Muscle layer of colon (tissue), 2 donors: ENCODE results near the gene INCA1.

ENCODE experiments used
- H3K27ac ChIP-seq: one replicate; pipeline ENCODE4 v1.7.0; 2013; ENCODE audit warnings: low read depth, mild to moderate bottlenecking, low read length, moderate library complexity
- H3K27me3 ChIP-seq, 2 donors: one replicate each; pipeline ENCODE4 v1.7.0; 2013; ENCODE audit warnings: low read length in 2 of 2, mild to moderate bottlenecking in 2 of 2; ENCODE audit not compliant: insufficient read depth in 2 of 2, control insufficient read depth in 1 of 2
- H3K36me3 ChIP-seq: one replicate; pipeline ENCODE4 v1.7.0; 2013; ENCODE audit warnings: mild to moderate bottlenecking, low read length; ENCODE audit not compliant: insufficient read depth
- H3K4me1 ChIP-seq: one replicate; pipeline ENCODE4 v1.7.0; 2013; ENCODE audit warnings: mild to moderate bottlenecking, low read length; ENCODE audit not compliant: insufficient read depth
- H3K4me3 ChIP-seq, 2 donors: one replicate each; pipeline ENCODE4 v1.7.0; 2013; ENCODE audit warnings: low read length in 2 of 2, low read depth in 1 of 2, mild to moderate bottlenecking in 1 of 2, moderate library complexity in 1 of 2
- H3K9ac ChIP-seq: one replicate; pipeline ENCODE4 v1.7.0; 2013; ENCODE audit warnings: low read length
- H3K9me3 ChIP-seq: one replicate; pipeline ENCODE4 v1.7.0; 2013; ENCODE audit warnings: mild to moderate bottlenecking, low read length
- donor health status: abdominal sarcoma.
- donor health status: Adenocarcinoma of cecum.

The INCA1 gene

DNA sequence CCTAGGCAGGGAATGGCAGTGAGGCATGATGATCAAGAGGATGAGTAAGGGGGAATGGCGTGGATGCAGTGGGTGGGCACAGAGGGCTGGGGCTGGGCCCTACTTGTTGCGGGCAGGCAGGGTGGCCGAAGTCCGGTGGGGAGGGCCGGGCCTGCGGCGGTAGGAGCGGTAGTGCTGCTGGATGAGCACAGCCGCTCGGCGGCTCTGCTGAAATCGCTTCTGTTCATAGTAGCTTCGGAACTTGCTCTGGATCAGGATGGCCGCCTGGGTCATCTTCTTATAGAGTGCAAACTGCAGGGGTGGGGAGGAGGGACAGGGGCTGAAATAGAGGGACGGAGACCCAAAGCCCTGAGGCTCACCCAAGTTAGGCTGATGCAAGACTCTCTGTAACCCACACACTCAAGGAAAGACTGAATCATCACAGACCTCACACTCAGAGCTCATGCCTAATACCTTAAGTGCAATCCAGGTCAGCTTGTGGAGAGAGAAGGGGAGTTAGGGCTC, 28.2 kb downstream of the INCA1 start:
- Histone ChIP-seq H3K27ac (peak overlapping the region; percentile 95), H3K4me3 (peak overlapping the region; percentile 8 to 87), H3K9me3 (no peaks in the 10 kb centered on the region), H3K27me3 (no peaks in the 10 kb centered on the region), H3K9ac (peak overlapping the region; percentile 67), H3K4me1 (peaks cover 32% of the 10 kb centered on the region), H3K36me3 (peaks cover 44% of the 10 kb centered on the region)

DNA sequence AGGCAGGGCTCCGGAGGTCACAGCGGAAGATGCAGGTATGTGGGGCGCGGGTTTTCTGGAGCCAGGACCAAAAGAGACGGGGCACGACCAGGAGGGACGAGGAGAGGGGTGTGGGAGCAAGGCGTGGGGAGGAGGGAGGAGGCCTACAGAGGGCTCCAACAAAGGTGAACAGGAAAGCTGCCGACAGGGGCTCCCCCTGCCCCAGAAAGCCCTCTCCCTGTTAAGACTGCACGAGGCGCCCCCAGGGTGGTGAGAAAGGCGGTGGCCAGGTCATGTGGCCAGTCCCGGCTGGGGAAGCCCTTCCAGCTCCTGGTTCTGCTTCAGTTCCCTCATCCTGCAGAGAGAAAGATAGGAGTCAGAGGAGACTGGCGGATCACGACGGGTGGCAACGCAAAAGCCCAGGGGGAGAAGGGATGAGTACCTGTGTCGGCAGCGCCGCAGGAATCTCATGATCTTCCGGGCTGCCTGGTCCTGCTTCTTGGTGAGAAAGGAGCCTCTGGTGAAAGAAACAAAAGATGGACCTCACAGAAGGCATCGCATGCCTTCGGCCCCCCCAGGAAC, 28.8 kb downstream of the INCA1 start:
- Histone ChIP-seq H3K27ac (peak overlapping the region; percentile 95), H3K9me3 (no peaks in the 10 kb centered on the region), H3K27me3 (no peaks in the 10 kb centered on the region), H3K9ac (peak overlapping the region; percentile 67), H3K4me3 (peak overlapping the region; percentile 66 to 87), H3K4me1 (peaks cover 32% of the 10 kb centered on the region), H3K36me3 (peaks cover 38% of the 10 kb centered on the region)

DNA sequence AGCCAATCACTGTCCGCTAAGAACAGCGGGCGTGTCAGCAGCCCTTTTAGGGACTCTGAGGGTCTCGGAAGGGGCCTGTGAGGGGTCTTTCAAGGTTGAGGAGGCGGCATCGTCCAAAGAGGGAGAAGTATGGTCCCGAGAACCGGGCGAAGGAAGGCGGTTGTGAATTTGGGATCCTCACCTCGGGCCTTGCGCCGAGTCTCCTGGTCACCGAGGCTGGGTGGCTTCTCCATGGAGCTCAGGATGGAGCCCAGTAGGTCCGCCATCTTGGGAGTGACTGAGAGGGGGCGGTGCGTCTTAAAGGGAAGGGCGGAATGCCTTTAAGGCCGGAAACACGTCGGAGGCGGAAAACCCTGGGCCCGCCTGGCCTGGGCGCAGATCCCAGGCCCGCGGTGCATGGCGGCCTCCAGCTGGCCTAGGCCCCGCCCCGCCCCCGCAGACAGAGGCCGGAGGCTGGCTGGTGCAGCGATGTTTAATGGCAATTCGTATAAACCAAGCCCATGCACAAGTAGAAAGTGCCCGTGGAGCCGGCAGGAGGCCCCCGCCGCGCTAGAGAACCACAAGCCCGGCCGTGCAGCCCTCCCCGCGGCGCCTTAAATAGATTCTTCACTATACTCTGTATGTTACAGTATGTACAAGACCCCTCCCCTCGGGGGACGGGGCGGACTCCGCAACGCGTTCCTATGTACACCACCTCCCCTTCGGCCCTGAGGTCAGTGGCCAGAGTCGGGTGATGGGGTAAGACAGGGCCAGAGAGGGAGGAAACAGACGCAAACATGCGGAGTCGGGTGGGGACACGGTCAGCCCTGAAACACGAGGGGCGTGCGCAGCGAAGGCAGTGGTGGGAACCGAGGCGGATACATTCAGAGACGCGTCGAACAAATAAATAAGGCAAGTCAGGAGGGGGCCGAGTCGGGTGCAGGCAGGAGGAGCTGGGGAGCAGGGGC, 29.5 kb downstream of the INCA1 start, which contains the start of gene SPAG7:
TSS of gene SPAG7 (minus strand) at position 279 of the 947 bp plus-strand sequence. CDS start at position 266, 13 bp downstream.
- peaks cover 31% of the 10 kb centered on the region for H3K36me3 ChIP-seq
- H3K27ac ChIP-seq: peak within 1 kb of the TSS; percentile 99
- H3K9me3 ChIP-seq: no peaks in the 10 kb centered on the region
- peak within 1 kb of the TSS; percentile 66 to 87 for H3K4me3 ChIP-seq
- peaks cover 32% of the 10 kb centered on the region for H3K4me1 ChIP-seq
- H3K9ac ChIP-seq: peak within 1 kb of the TSS; percentile 80
- H3K27me3 ChIP-seq: no peaks in the 10 kb centered on the region

DNA sequence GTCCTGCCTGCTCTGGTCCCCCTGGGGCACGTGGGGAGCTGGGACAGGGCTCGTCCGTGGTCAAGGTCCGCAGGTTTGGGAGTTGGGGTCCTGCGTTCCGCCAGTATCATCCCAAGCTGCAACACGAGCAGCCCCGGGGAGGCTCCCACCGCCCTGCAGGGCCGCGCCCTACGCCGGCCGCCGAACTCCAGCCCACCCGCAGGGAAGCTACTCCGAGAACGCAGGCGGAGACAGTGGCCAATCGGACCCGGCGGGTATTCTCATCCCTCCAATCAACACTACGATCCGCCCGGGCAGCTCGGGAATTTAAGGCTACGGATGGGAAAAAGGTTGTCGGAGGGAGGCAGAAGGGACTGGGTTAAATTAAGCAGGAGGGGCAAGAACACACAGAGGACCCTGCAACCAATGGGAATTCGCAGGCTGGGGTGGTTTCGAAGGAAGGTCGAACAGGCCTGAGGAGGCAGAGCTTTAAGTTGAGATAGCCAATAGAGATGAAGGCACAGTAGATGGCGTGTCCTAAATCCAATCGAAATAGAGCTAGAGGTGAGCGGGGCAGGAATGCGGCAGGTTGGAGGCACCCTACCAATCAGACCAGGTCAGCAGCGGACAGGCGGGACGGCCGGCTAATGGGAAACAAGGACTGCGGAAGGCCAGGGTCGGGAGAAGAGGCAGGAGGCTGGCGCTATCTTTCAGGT, 30.3 kb downstream of the INCA1 start:
- Histone ChIP-seq H3K9me3 (no peaks in the 10 kb centered on the region), H3K4me1 (peaks cover 32% of the 10 kb centered on the region), H3K27ac (peak overlapping the region; percentile 99), H3K4me3 (peak overlapping the region; percentile 45 to 87), H3K27me3 (no peaks in the 10 kb centered on the region), H3K36me3 (peaks cover 23% of the 10 kb centered on the region), H3K9ac (peak overlapping the region; percentile 80)

DNA sequence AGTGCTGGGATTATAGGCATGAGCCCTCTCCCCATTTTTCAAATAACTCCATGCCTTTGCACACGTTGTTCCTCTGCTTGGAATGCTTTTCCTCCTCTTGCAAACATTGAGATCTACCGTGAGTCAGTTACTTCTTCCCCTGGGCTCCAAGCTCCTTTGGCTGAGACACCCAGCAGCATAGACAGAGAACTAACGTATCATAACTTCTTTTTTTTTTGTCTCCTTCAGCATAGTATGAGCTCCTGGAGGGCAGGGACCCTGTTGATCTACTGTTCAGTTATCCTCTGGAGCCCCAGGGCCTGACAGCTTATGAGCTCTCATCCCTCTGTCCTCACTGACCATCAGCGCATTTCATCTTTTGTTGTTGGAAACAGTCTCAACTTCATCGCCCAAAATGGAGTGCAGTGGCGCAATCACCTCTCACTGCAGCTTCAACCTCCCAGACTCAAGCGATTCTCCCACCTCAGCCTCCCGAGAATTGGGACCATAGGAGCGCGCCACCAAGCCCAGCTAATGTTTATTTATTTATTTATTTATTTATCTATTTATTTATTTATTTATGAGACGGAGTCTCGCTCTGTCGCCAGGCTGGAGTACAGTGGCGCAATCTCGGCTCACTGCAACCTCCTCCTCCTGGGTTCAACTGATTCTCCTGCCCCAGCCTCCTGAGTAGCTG, 31.9 kb downstream of the INCA1 start:
- H3K4me3 ChIP-seq: no peak overlapping the region
- no peaks in the 10 kb centered on the region for H3K27me3 ChIP-seq
- H3K9ac ChIP-seq: no peak overlapping the region
- H3K4me1 ChIP-seq: peaks cover 32% of the 10 kb centered on the region
- peaks cover 20% of the 10 kb centered on the region for H3K36me3 ChIP-seq
- no peaks in the 10 kb centered on the region for H3K9me3 ChIP-seq
- H3K27ac ChIP-seq: no peak overlapping the region

DNA sequence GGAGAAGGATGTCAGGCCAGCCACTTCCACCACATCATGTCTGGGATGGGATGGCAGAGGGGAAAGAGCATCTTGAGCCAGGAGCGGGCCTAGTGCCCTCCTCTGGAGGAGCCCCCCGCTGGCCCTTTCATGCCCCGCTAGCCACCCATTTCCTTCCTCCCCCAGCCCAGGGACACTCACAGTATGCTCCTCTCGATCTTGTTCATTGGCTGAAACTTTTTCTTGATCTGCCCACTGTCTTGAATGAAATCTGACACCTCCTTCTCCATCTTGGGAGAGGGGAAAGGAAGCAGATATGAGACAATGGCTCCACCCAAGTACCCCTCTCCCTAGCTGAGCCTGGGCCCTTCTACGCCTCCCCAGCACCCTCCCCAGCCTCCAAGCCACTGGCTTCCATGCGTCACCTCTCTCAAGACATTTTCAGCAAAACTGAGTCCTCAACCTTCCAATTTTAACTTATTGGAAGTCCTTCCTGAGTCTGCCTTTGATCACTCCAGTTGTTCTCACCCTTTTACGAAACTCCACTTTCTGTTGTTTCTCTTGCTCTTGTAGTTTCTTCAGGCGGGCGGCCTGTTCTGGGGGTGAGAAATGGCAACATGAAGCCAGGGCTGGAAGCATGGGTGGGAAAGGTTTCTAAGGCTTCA, 36.9 kb downstream of the INCA1 start:
- Histone ChIP-seq H3K27ac (no peak overlapping the region), H3K36me3 (peaks cover 26% of the 10 kb centered on the region), H3K4me3 (no peak overlapping the region), H3K4me1 (peaks cover 3% of the 10 kb centered on the region), H3K27me3 (no peaks in the 10 kb centered on the region), H3K9me3 (no peaks in the 10 kb centered on the region), H3K9ac (no peak overlapping the region)

DNA sequence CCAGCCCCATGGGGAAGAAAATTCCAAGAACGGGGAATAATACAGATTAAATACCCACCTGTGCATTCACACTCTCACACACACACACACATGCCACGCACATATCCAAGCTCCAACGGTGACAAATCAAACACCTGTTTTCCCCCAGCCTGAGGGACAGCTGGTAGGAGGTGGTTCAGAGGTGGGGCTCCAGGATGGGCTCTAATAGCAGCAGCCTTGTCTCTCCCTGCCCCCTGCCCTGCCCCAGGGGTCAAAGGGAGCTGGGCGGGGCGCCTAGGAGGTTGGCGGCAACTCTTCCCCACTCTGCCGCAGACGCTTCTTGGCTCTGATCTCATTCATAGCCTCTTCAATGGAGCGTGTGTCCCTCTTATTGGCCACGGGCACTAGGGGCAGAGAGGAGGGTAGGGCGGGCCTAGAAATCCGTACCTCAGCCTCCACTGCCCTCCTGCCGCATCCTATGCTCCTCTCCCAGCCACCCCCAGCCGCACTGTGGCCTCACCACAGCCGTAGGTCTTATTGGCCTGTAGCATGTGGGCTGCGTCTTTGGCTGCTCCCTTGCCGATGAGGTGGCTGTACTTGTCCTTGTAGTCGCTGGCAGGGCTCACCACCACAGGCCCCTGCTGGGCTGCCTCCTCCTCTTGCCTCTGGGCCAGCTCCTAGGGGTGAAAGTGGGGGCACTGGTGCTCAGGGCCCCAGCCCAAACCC, 37.9 kb downstream of the INCA1 start:
- no peaks in the 10 kb centered on the region for H3K9me3 ChIP-seq
- no peaks in the 10 kb centered on the region for H3K4me1 ChIP-seq
- no peaks in the 10 kb centered on the region for H3K27me3 ChIP-seq
- no peak overlapping the region for H3K4me3 ChIP-seq
- H3K36me3 ChIP-seq: peaks cover 26% of the 10 kb centered on the region
- no peak overlapping the region for H3K9ac ChIP-seq
- H3K27ac ChIP-seq: no peak overlapping the region

DNA sequence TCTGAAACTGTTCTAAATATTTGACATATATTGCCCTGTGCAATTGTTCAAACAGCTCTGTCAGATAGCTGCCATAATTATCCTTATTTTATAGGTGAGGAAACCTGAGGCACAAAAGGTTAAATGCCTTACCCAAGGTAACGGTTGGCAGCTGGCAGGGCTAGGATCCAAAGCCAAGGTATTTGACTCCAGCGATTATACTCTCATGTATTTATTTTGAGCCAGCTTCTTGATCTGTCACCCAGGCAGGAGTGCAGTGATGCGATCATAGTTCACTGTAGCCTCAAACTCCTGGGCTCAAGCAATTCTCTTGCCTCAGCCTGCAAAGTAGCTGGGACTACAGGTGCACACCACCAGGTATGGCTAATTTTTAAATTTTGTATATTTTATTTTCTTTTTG, 39.2 kb downstream of the INCA1 start:
- Histone ChIP-seq H3K4me1 (no peaks in the 10 kb centered on the region), H3K27me3 (no peaks in the 10 kb centered on the region), H3K9ac (no peak overlapping the region), H3K36me3 (peaks cover 26% of the 10 kb centered on the region), H3K27ac (no peak overlapping the region), H3K4me3 (no peak overlapping the region), H3K9me3 (no peaks in the 10 kb centered on the region)

DNA sequence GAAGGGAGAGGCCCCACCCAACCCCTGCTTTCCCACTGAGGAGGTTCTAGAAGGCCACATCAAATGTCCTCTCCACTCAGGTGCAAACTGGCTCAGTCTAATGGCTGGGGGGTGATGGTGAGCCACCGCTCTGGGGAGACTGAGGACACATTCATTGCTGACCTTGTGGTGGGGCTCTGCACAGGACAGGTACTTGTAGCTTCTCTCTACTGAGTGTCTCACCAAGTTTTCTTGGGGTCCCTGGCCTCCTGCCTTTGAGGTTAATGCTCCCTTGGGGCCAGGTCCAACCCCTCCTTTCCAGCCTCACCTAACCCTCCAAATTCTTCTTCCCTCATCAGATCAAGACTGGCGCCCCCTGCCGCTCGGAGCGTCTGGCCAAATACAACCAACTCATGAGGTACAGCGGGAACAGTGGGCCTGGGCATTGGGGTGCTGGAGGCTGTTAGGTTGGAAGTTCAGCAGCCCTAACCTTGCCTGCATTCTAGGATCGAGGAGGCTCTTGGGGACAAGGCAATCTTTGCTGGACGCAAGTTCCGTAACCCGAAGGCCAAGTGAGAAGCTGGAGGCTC, 40.7 kb downstream of the INCA1 start:
- Histone ChIP-seq H3K4me3 (no peak overlapping the region), H3K27me3 (no peaks in the 10 kb centered on the region), H3K36me3 (peaks cover 26% of the 10 kb centered on the region), H3K27ac (no peak overlapping the region), H3K4me1 (no peaks in the 10 kb centered on the region), H3K9ac (no peak overlapping the region), H3K9me3 (no peaks in the 10 kb centered on the region)

DNA sequence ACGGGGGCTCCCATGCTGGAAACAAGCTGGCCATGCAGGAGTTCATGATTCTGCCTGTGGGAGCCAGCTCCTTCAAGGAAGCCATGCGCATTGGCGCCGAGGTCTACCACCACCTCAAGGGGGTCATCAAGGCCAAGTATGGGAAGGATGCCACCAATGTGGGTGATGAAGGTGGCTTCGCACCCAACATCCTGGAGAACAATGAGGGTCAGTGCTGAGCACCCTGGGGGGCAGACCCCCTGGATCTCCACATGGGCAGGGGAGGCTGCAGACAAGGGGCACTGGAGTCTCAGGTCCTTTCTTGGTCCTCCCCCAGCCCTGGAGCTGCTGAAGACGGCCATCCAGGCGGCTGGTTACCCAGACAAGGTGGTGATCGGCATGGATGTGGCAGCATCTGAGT, 42.2 kb downstream of the INCA1 start:
- no peak overlapping the region for H3K27ac ChIP-seq
- no peaks in the 10 kb centered on the region for H3K9me3 ChIP-seq
- H3K4me3 ChIP-seq: no peak overlapping the region
- peaks cover 13% of the 10 kb centered on the region for H3K4me1 ChIP-seq
- no peak overlapping the region for H3K9ac ChIP-seq
- H3K36me3 ChIP-seq: peaks cover 16% of the 10 kb centered on the region
- no peaks in the 10 kb centered on the region for H3K27me3 ChIP-seq
